Esophagus muscularis mucosa (tissue), 4 donors: ENCODE results near the gene LRRC25. TPM values are rescaled to one million over a fixed set of nuclear protein-coding genes. Genes with fewer than 3 reads are reported as not detected.

Experiments used
- DNase-seq: peaks from one replicate; pipeline ENCODE4 v3.0.0-alpha.2; 2017; ENCODE audit errors: extremely low spot score
- H3K27ac ChIP-seq, 4 donors: fragments of 200-600 bp; sonication (generic); replicated peaks in 1 of 4; 1 replicate in 3 of 4; 2 replicates in 1 of 4; pipeline ENCODE4 v1.5.1; 2016 to 2019; ENCODE audit warnings: mild to moderate bottlenecking in 1 of 4
- H3K27me3 ChIP-seq, 4 donors: fragments of 200-600 bp; sonication (generic); one replicate each; pipeline versions ENCODE4 v1.5.1 to v1.6.0; 2016 to 2019
- H3K36me3 ChIP-seq, 4 donors: fragments of 200-600 bp; sonication (generic); one replicate each; pipeline ENCODE4 v1.5.1; 2016 to 2019
- H3K4me1 ChIP-seq, 4 donors: fragments of 200-600 bp; sonication (generic); one replicate each; pipeline ENCODE4 v1.5.1; 2016 to 2019
- H3K4me3 ChIP-seq, 4 donors: fragments of 200-600 bp; sonication (generic); 1 replicate in 2 of 4; 2 replicates in 2 of 4; pipeline ENCODE4 v1.5.1; 2016 to 2019; ENCODE audit warnings: mild to moderate bottlenecking in 4 of 4, moderate library complexity in 1 of 4
- H3K9me3 ChIP-seq, 4 donors: fragments of 200-600 bp; sonication (generic); 1 replicate in 3 of 4; 2 replicates in 1 of 4; pipeline ENCODE4 v1.5.1; 2016 to 2019
- CTCF ChIP-seq, 3 experiments: fragments of 200-600 bp in 2 of 3; fragments of 450-650 bp in 1 of 3; sonication (generic) in 2 of 3; IDR thresholded peaks; one replicate each; pipeline ENCODE4 v1.5.1; 2017 to 2019; ENCODE audit warnings: antibody characterized with exemption in 3 of 3, mild to moderate bottlenecking in 2 of 3, moderate library complexity in 1 of 3
- EP300 ChIP-seq: sonication (generic); formaldehyde crosslinking; IDR thresholded peaks from one replicate; pipeline ENCODE4 v1.6.1; 2017; ENCODE audit warnings: antibody characterized with exemption
- POLR2A ChIP-seq: fragments of 450-650 bp; IDR thresholded peaks from one replicate; pipeline ENCODE4 v1.6.1; 2017; ENCODE audit warnings: antibody characterized with exemption, moderate library complexity, mild to moderate bottlenecking, low read depth
- POLR2AphosphoS5 ChIP-seq, 2 donors: sonication (generic); formaldehyde crosslinking; IDR thresholded peaks; one replicate each; pipeline ENCODE4 v1.6.1; 2017; ENCODE audit warnings: antibody characterized with exemption in 2 of 2
- WGBS: methylation state at CpG from one replicate; pipeline ENCODE4 v1.1.5; 2018; 5-methylcytosine and 5-hydroxymethylcytosine counted together
- intact Hi-C: fragments of 100-400 bp; cut with DNase I; formaldehyde crosslinking; loops from one replicate; pipeline ENCODE4 v1.15.1; 2023
- total RNA-seq, 4 donors: library from RNA; depleted of rRNA; stranded (reverse); fragments of >200 nt; gene quantifications; one replicate each; pipeline versions ENCODE4 v1.1.0 to v1.2.1, GENCODE V29; 2016

LRRC25 gene
- total RNA-seq, 4 donors from 2014 or later = 5.8 to 20.4 (median 7.0) TPM

GRCh38 chr19:18373892-18374629, 23.4 kb downstream of the LRRC25 start:
- Histone ChIP-seq H3K4me3 (peak overlapping the region in 1 of 4 donors; percentile 6), H3K27me3 (no peaks in the 10 kb centered on the region), H3K9me3 (no peaks in the 10 kb centered on the region), H3K4me1 (peaks cover 17 to 27% (median 24%) of the 10 kb centered on the region in 4 donors), H3K36me3 (no peaks in the 10 kb centered on the region), H3K27ac (peak overlapping the region; percentile 60 to 77 (median 72))
- intact Hi-C loops = no loop called here
- DNase-seq = peak; percentile 99
- 38% methylated on average over 14 of the region's 17 CpGs for WGBS
- no peak for TF ChIP-seq CTCF (IDR thresholded peaks at IDR 0.05)
- TF ChIP-seq POLR2AphosphoS5 (IDR thresholded peaks at IDR 0.05) = peak; percentile 65 to 85
- no peak for TF ChIP-seq EP300

- Histone ChIP-seq H3K36me3 (no peaks in the 10 kb centered on the region), H3K4me3 (no peak overlapping the region), H3K27me3 (no peaks in the 10 kb centered on the region), H3K9me3 (no peaks in the 10 kb centered on the region), H3K4me1 (peaks cover 17 to 25% (median 24%) of the 10 kb centered on the region in 4 donors), H3K27ac (peak overlapping the region; percentile 60 to 77 (median 72))
- intact Hi-C loops = no loop called here
- 66% methylated on average over 4 of the region's 4 CpGs for WGBS
- no peak for TF ChIP-seq EP300
- no peak for TF ChIP-seq CTCF (IDR thresholded peaks at IDR 0.05)
- TF ChIP-seq POLR2A = no peak
- no peak for TF ChIP-seq POLR2AphosphoS5 (IDR thresholded peaks at IDR 0.05)
- DNase-seq = no peak
Observed at GRCh38 chr19:18373407-18373891, 24.0 kb downstream of the LRRC25 start.

GRCh38 chr19:18368504-18369222, 28.8 kb downstream of the LRRC25 start:
- intact Hi-C loops = no loop called here
- H3K27ac ChIP-seq = no peak overlapping the region
- no peak for DNase-seq
- H3K4me3 ChIP-seq = no peak overlapping the region
- no peaks in the 10 kb centered on the region for H3K27me3 ChIP-seq
- no peak for TF ChIP-seq CTCF (IDR thresholded peaks at IDR 0.05)
- no peak for TF ChIP-seq POLR2AphosphoS5 (IDR thresholded peaks at IDR 0.05)
- no peak for TF ChIP-seq POLR2A
- no peak for TF ChIP-seq EP300
- H3K9me3 ChIP-seq = no peaks in the 10 kb centered on the region
- 90% methylated on average over 12 of the region's 15 CpGs for WGBS
- H3K36me3 ChIP-seq = peaks cover 0 to 3% (median 2%) of the 10 kb centered on the region in 4 donors
- peaks cover 22 to 25% (median 24%) of the 10 kb centered on the region in 4 donors for H3K4me1 ChIP-seq

GRCh38 chr19:18366021-18366435, 31.4 kb downstream of the LRRC25 start:
- Histone ChIP-seq H3K9me3 (no peaks in the 10 kb centered on the region), H3K36me3 (peaks cover 0 to 29% (median 23%) of the 10 kb centered on the region in 4 donors), H3K4me1 (peaks cover 14 to 24% (median 19%) of the 10 kb centered on the region in 4 donors), H3K4me3 (no peak overlapping the region), H3K27me3 (no peaks in the 10 kb centered on the region), H3K27ac (peak overlapping the region in 3 of 4 donors; percentile 12 to 78 (median 68))
- TF ChIP-seq POLR2A = no peak
- no peak for TF ChIP-seq CTCF (IDR thresholded peaks at IDR 0.05)
- TF ChIP-seq POLR2AphosphoS5 (IDR thresholded peaks at IDR 0.05) = no peak
- no peak for TF ChIP-seq EP300
- intact Hi-C loops = no loop called here
- 81% methylated on average over 2 of the region's 2 CpGs for WGBS
- no peak for DNase-seq
